ENCODE data around the gene GYS1. TPM values are rescaled to one million over a fixed set of nuclear protein-coding genes. Genes with fewer than 3 reads are reported as not detected.
"Not testable (repeated sequence)": the region's sequence is repeated elsewhere in the genome, so short reads cannot be mapped to it uniquely, and the experiment has no call there.

Gene GYS1
- total RNA-seq, 1 experiment from 2014 or later = 20.2 TPM

GRCh38 chr19:49025088-49025487 lies 32.0 kb upstream of the GYS1 start:
- H3K4me1 ChIP-seq (ENCODE audit: control insufficient read depth, insufficient read depth, low read length); BruUV-seq (replicated peaks); ATAC-seq; H3K36me3 ChIP-seq (ENCODE audit: control insufficient read depth, insufficient read depth, low read length); CTCF ChIA-PET; H3K4me3 ChIP-seq (ENCODE audit: low read depth in 2 of 2, low read length in 2 of 2); intact Hi-C loops (cut with micrococcal nuclease; ENCODE audit: unreplicated experiment); in situ Hi-C loops (cut with HindIII; ENCODE audit: low pct_unique_long_range_greater_than_20kb, low sequenced_read_pairs); H3K27me3 ChIP-seq (ENCODE audit: control insufficient read depth, insufficient read depth, low read length); DNase-seq (ENCODE audit: low read depth, low spot score); POLR2A ChIA-PET; H3K27ac ChIP-seq (ENCODE audit: low read length); H3K9me3 ChIP-seq (ENCODE audit: control insufficient read depth, insufficient read depth, low read depth, low read length): not testable (repeated sequence)

DNA sequence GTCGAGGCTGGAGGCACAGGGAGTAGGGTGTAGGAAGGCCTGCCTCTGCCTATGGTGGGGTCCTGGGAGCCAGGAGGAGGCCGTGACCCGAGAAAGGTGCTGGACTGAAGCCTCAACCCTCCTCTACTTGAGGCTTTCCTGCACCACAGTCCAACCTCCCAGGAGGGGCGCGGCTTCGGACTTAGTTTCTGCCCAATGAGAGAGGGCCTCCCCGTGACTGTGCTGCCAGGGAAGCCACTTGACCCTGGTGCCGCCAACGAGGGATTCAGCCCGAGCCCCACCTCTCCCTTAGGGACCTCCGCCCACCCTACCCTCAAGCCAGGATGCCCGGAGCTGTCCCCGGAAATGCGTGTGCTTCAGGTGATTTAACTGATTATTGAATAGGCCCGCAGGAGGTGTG lies 31.1 kb upstream of the GYS1 start, which contains the start of gene CGB3:
TSS of gene CGB3 (minus strand) at position 101 of the 400 bp plus-strand sequence. CDS start 362 bp downstream, outside the sequence.
- BruUV-seq (replicated peaks); in situ Hi-C loops (cut with HindIII; ENCODE audit: low pct_unique_long_range_greater_than_20kb, low sequenced_read_pairs); H3K4me3 ChIP-seq (ENCODE audit: low read depth in 2 of 2, low read length in 2 of 2); H3K27me3 ChIP-seq (ENCODE audit: control insufficient read depth, insufficient read depth, low read length); POLR2A ChIA-PET; H3K36me3 ChIP-seq (ENCODE audit: control insufficient read depth, insufficient read depth, low read length); ATAC-seq; intact Hi-C loops (cut with micrococcal nuclease; ENCODE audit: unreplicated experiment); H3K27ac ChIP-seq (ENCODE audit: low read length); DNase-seq (ENCODE audit: low read depth, low spot score); CTCF ChIA-PET; H3K9me3 ChIP-seq (ENCODE audit: control insufficient read depth, insufficient read depth, low read depth, low read length); H3K4me1 ChIP-seq (ENCODE audit: control insufficient read depth, insufficient read depth, low read length): not testable (repeated sequence)

DNA sequence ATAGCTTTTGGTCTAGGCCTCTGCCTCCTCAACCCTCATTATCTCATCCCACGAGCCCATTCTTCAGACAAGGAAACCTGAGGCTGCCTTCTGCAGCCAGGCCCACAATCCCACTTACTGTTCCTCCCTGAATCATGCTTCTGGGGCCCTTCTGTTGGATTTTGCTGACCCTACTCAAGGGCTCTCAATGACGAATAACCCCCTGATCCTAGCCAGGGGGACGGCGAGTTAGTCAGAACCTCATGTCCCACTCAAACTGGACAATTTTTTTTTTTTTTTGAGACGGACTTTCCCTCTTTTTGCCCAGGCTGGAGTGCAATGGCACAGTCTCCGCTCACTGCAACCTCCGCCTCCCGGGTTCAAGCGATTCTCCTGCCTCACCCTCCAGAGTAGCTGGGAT lies 29.0 kb upstream of the GYS1 start:
- CTCF ChIA-PET = no interaction called here
- no peak for DNase-seq (ENCODE audit: low read depth, low spot score)
- POLR2A ChIA-PET = interaction anchor here (0.6 kb wide), 1 partner anchor 28 kb away, joined by 7 read pairs; the partner anchor contains the start of gene RUVBL2
- no TSS peak for BruUV-seq (replicated peaks)
- intact Hi-C loops (cut with micrococcal nuclease; ENCODE audit: unreplicated experiment) = no loop called here
- in situ Hi-C loops (cut with HindIII; ENCODE audit: low pct_unique_long_range_greater_than_20kb, low sequenced_read_pairs) = no loop called here
- no peak for ATAC-seq
- Histone ChIP-seq H3K4me1 (ENCODE audit: control insufficient read depth, insufficient read depth, low read length) (no peaks in the 10 kb centered on the region; the same call in 1 of the 2 replicates), H3K36me3 (ENCODE audit: control insufficient read depth, insufficient read depth, low read length) (no peaks in the 10 kb centered on the region), H3K4me3 (ENCODE audit: low read depth in 2 of 2, low read length in 2 of 2) (no peak overlapping the region), H3K9me3 (ENCODE audit: control insufficient read depth, insufficient read depth, low read depth, low read length) (no peaks in the 10 kb centered on the region), H3K27me3 (ENCODE audit: control insufficient read depth, insufficient read depth, low read length) (no peaks in the 10 kb centered on the region), H3K27ac (ENCODE audit: low read length) (no peak overlapping the region)
- TF ChIP-seq REST (IDR thresholded peaks at IDR 0.05; ENCODE audit: insufficient read depth in 1 of 2, low read depth in 2 of 2, low read length in 1 of 2) = no peak
- TF ChIP-seq CTCF (IDR thresholded peaks at IDR 0.05) = no peak
- TF ChIP-seq TCF7L2 (IDR thresholded peaks at IDR 0.05; ENCODE audit: low read depth, low read length) = no peak
- TF ChIP-seq POLR2AphosphoS5 (IDR thresholded peaks at IDR 0.05; ENCODE audit: low read depth, low read length) = no peak
- TF ChIP-seq SIN3A (IDR thresholded peaks at IDR 0.05; ENCODE audit: borderline replicate concordance, insufficient read depth, low read depth, low read length) = no peak

All from Panc1 (cell line).